Left hindlimb (tissue), 1 donor: ENCODE measurements around the gene PPP2R5C.
"Not testable (repeated sequence)": the region's sequence is repeated elsewhere in the genome, so short reads cannot be mapped to it uniquely, and the experiment has no call there.

Source experiments
- DNase-seq: peaks from one replicate; pipeline ENCODE4 v3.0.0-alpha.2; 2018

The PPP2R5C gene

DNA sequence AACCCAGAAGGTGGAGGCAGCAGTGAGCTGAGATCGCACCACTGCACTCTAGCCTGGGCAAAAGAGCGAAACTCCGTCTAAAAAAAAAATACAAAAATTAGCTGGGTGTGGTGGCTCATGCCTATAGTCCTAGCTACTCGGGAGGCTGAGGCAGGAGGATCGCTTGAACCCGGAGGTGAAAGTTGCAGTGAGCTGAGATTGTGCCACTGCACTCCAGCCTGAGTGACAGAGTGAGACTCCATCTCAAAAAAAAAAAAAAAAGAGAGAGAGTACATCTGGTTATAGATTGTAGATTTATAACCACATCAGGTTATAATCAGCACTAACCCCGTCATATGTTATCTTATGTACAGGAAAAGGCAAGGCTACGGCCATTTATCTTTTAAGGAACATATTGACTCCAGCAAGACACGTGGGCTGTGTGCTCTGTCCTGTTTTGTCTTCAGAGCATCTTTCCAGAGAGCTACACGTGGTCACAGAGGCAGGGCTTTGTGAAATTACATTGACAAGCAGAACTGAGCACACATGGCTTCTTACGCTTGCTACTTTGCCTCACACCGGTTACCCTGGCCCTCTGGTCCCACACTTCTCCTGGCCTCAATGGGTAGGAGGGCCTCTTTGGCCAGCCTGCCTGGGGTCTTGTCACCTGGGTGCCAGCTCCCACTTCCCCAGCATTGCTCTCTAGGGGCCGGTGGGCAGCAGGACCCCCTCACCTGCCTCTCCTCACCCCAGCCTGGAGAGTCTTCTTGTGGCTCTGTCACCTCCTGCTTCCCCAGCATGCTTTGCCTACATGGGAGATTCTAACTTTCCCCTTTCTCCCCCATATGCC, 196.1 kb downstream of the PPP2R5C start:
- no peak for DNase-seq

DNA sequence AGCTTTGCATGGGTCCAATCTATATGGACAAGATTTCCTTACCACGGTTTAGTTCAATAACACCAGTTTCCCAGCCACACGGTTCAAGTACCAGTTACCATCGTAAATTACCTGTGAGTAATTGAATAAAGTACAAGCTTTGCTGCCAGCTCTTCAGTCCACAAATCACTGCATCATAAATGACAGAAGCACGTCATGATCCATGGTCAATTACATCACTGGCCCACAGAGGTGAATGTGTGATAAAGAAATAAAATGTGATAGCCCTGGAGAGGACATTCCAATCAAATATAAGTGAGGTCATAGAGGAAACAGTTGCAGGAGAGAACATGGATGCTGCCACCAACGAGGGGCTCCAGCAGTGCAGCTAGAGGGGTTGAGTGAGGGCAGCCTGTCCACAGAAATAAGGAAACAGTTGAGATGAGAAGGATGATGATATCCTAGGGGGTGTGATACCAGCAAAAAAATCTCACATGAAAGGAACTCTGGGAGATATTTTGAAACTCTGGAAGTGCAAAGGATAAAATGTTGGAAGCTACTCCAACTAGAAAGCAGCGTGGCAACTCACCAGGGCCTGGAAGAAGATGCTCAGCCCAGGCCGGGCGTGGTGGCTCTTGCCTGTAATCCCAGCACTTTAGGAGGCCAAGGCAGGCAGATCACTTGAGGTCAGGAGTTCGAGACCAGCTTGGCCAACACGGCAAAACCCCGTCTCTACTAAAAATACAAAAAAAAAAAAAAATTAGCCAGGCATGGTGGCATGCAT, 197.1 kb downstream of the PPP2R5C start:
- no peak for DNase-seq

DNA sequence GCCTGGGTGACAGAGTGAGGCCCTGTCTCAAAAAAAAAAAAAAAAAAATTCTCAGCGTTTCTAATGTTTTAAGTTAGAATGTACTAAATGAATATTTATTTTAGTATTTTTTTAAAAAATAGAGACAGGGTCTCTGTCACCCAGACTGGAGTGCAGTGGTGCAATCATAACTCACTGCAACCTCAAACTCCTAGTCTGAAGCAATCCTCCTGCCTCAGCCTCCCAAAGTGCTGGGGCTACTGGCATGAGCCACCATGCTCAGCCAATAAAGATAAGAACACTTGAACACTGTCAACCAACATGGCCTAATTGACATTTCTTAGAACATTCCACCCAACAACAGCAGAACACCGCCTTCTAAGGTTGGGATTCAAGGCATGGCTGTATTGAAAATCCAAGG, 197.8 kb downstream of the PPP2R5C start:
- no peak for DNase-seq

DNA sequence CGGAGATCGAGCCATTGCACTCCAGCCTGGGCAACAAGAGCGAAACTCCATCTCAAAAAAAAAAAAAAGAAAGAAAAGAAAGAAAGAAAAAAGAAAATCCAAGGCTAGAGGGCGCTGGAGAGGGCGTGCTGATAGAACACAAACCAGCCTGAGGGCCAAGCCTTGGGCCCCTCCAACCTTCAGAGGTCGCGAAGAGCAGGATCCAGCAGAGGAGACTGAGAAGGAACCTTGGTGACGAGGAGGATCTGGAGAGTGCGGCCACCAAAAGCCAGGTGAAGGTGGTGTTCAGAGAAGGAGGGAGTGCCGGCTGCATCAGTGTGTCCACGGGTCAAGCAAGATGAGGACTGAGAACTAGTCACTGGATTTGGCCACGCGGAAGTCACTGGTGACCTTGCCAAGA, 198.7 kb downstream of the PPP2R5C start:
- DNase-seq, result no peak

DNA sequence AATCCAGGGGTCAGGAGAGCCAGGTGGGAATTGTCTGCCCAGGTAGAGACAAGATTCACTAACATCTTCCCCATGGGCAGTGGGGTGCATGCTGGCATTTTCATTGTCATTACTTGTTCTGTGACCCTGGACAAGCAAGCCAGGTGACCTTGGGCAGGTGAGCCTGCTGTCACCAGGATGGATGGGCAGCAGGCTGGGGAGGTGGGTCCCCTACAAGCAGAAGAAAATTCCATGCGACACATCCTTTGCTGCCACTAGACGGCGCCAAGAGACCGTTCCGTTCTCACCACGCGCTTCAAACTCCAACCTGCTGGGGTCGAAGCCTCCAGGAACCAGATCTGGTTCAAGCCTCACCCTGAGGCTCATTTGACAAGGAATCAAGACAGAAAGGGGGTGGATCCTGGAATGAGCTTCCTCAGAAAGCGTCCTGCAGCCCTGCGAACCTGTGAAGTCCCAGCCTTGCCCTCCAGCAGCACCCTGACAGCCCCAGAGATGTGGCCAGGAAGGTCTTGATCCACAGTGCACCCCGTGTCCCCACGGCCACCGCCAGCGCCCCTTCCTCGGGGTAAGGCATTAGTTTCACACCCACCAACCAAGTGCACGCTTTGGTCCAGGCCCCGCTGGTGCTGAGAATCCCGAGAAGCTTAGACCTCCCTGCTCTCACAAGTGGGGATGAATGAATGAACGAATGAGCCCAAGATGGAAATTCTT, 199.7 kb downstream of the PPP2R5C start:
- DNase-seq, result peak; percentile 68

DNA sequence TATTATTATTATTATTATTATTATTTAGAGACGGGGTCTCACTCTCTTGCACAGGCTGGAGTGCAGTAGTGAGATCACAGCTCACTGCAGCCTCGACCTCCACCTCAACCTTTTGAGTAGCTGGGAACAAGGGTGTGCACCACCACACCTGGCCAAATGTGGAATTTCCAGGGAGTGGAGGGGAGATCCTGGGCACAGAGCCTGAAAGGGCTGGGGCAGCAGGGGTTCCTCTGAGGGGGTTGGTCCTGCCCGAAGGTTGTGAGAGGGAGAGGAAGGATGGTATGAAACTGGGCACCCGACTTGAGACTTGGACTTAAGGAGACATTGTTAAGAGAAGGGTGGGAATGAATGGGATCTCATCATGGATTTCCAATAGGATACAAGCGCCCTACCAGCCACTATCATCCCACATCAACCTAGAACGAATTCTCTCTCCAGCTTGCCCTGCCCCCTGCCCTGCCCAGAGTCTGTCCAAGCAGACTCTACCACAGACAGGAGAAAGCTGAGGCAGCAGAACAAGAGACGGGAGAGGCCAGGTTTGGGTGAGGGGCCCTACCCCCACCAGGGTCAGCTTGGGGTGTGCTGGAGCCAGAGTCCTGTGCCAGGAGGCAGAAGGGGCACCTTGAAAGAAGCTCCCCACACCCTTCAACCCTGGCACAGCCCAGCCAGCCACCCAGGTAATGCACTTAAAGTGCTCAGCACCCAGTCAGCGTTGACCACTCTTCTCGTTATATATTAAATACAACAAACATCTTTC, 200.4 kb downstream of the PPP2R5C start:
- DNase-seq, result no peak

DNA sequence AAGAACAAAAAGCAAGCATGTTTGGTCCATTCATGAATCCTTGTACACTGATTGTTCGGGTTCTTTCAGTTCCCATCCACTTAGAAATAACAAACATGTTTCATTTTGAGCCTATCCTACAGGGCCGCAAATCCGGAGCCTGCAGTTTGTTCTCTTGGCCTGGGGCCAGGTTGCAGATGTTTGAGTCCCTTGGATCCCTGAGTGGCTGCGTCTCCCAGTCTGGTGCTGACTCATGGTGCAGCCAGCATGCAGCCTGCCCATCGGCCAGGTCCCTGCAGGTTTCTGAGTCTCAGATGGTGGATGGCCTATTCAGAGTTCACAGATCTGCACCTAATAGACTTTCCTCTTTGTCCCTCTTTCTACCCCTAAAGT, 201.0 kb downstream of the PPP2R5C start:
- peak; percentile 62 for DNase-seq

DNA sequence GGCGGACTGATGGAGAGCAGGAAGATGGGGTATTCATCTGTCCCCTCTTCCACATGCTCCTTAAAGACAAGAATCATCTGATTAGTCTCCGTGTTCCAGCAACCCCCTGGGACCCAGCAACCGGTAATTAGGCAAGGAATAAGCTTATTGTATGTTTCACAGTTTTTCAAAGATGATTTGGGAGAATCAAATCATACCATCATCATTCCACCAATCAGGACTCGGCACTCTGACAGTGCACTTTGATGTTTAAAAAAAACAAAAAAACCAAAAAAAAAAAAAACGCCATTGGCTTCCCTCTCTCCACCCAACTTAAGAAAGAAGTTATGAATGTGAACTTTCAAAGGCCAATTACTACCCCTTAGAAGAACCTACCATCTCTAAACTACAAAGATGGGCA, 201.5 kb downstream of the PPP2R5C start:
- no peak for DNase-seq

DNA sequence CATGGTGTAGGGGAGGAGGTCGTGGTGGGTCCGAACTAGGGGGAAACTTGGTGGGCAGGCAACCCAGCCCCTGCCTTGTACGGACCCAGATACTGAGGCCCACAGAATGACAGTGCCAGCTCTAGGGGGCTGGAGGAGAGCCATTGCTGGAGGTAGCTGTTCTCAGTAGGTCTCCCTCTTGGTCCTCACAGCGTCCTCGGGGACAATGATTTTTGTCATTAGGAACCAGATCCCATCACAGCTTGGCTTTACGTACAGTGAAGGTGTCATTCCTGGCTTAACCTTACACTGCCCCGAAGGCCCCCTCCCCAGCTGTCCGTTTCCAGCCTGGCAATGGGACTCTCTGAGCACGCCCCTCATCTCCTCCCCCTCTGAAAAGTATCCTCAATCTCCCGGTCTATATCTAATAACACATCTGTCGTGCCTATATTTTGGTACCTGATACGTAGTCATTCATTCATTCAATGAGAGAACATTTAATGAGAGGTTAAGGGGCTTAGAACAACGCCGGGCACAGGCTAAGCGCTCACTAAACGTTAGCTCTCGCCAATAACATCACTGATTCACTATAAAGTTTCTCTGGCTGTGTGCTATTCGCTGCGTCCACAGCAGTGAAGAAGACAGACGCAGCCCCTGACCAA, 202.3 kb downstream of the PPP2R5C start:
- DNase-seq, result no peak

DNA sequence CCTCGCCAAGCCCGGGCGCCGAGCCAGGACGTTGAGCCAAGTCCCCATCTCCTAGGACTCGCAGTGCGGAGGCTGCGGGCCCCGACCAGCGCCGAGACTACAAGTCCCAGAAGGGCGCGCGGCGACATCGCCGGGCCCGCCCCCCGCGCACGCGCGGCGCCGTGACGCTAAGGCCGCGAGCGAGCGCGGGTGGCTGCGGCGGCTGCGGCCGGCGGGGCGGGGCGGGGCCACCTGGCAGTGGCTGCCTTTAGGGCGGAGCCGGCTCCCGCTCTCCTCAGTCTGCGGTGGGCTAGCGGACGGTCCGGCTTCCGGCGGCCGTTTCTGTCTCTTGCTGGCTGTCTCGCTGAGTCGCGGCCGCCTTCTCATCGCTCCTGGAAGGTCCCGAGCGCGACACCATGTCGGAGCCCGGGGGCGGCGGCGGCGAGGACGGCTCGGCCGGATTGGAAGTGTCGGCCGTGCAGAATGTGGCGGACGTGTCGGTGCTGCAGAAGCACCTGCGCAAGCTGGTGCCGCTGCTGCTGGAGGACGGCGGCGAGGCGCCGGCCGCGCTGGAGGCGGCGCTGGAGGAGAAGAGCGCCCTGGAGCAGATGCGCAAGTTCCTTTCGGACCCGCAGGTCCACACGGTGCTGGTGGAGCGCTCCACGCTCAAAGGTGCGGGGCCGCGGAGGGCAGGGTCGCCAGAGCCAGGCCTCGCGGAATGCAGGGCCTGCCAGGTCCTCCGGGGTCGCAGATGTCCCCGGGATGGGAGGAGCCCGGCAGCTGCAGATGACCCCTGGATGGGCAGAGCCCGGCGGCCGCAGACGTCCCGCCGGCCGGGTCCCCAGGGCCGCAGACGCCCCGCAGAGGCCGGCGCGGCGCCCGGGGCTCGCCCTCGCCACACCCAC, 203.0 kb downstream of the PPP2R5C start, which contains the start of gene DYNC1H1:
TSS of gene DYNC1H1 (plus strand) at position 277 of the 884 bp plus-strand sequence. CDS start at position 396, 119 bp downstream.
- peak; percentile 96 for DNase-seq

DNA sequence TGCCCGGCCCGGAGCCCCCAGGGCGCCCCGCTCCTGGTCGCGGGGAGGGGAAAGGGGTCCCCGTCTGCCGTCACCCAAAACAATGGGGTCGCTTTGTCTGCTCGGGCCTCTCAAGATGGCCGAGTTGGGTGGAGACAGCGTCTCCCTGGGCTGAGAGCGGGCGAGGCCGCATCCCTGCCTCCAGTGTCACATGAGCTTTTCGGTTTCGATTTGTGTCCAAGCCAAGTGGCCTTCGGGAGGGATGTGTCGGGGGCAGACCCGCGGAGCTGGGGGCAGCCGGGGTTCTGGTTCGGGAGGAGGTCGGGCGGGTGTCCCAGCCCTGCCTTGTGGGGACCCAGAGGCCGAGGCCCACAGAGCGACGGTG, 203.7 kb downstream of the PPP2R5C start:
- DNase-seq, result peak; percentile 73

DNA sequence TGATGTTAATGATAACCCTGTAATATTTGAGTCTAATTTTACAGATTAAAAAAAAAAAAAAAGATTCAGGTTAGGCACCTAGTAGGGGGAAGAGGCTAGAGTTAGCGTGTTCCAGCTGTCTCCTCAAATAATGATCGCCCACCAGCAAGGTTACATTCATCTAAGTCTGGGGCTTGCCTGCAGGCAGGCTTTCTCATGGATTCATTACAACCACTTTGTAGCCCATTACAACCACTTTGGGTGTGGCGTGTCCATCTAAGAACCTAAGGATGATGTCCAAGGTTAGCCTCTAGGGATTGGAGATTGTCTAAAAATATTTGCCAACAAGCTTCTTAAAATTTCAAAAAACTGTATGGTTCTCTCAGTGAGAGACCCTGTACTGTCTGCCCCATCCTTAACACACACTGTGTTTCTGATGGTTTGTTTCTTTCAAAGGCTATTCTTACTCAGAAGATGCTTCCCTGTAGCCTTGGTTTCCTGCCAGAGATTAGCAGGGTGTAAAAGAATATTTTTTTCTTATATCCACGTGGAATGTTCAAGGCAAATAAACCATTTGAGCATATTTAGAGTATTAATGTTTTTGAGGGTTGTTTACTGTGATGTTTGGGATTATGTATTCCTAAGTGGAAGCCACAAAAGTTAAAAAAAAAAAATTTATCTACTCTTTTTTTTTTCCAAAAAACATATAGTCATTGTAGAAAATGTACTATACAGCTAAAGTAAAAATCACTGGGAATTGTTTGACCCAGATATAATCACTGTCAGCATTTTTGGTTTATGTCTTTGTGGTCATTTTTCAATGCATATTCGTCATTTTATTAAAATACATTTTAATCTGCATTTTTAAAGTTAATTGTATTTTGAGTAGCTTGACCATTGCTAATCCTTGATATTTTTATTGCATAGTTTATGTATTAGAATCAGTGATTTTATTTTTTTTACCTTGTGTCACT, 204.5 kb downstream of the PPP2R5C start:
- DNase-seq, result no peak

DNA sequence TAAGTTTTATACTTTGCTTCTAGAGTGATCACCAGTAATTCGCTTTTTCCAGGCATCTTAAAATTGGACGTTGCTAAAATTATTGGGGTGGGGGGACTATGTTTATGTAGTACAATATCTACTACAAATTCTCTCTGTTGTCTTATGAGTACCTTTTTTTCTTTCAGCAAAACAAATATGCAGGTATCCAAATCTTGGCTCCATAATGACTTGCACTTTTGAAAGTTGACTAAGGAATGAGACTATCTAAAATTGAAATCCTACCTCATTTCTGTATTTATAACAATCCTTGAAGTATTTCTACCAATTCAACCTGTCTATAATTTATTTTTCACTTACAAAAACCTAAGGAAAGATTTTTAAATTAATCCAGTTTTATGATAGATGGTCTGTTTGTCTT, 205.2 kb downstream of the PPP2R5C start:
- no peak for DNase-seq

DNA sequence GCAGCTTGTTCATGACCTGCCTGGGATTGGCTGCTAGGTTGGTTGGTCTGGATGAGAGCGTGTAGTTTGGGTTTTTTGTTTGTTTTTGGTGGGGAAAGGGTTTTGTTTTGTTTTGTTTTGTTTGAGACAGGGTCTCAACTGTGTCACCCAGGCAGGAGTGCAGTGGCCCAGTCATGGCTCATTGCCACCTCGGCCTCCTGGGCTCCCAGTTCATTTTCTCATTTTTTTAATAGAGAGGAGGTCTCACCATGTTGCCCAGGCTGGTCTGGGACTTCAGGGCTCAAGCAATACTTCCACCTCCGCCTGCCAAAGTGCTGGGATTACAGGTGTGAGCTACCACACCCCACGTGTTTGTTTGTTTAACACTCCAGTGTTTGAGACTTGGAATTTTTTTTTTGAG, 206.7 kb downstream of the PPP2R5C start:
- DNase-seq, result no peak

DNA sequence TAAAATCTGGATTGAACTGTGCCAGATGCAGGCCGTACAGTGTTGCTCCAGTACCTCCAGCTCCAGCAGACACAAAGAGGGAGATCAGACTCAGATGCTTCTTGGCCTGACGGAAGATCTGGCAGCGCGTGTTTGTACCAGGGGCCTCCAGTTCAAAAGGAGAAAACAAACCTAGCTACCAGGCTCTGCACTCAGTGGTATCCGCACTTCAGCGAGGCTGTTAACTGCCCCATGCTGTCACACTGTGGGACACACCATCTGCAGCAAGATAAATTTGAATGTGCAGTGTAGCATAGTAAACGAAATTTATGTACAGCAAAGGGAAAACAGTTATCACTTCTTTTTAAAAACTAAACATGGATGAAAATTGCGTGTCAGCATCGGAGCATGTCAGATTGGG, 208.0 kb downstream of the PPP2R5C start:
- DNase-seq, result no peak

DNA sequence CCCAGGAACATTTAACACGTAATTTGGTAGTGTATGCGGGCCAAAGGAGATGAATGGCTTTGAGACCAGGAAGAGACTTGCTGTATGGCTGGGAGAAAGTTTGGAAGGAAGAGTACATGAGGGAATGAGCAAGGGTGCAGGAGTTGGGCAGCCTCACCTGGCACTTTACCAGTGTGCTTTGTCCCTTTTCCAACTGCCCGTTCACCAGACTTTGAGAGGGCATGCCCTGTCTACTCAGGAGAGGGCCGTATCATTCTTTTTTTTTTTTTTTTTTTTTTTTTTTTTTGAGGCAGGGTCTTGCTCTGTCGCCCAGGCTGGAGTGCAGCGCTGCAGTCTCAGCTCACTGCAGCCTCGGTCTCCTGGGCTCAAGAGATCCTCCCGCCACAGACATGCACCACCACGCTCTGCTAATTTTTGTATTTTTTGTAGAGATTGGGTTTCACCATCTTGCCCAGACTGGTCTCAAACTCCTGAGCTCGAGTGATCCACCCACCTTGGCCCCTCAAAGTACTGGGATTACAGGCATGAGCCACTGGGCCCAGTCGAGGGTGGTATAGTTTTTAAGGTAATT, 209.4 kb downstream of the PPP2R5C start:
- no peak for DNase-seq

DNA sequence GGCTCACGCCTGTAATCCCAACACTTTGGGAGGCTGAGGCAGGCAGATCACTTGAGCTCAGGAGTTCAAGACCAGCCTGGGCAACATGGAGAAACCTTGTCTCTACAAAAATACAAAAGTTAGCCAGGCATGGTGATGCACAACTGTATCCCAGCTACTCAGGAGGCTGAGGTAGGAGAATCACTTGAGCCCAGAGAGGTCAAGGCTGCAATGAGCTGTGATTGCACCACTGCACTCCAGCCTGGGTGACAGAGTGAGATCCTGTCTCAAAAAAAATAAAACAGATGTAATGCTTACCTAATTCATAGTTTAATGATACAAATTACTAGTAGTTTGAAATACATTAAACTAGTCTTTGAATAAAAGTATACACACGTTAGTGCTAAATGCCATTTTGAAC, 209.9 kb downstream of the PPP2R5C start:
- not testable (repeated sequence) for DNase-seq

DNA sequence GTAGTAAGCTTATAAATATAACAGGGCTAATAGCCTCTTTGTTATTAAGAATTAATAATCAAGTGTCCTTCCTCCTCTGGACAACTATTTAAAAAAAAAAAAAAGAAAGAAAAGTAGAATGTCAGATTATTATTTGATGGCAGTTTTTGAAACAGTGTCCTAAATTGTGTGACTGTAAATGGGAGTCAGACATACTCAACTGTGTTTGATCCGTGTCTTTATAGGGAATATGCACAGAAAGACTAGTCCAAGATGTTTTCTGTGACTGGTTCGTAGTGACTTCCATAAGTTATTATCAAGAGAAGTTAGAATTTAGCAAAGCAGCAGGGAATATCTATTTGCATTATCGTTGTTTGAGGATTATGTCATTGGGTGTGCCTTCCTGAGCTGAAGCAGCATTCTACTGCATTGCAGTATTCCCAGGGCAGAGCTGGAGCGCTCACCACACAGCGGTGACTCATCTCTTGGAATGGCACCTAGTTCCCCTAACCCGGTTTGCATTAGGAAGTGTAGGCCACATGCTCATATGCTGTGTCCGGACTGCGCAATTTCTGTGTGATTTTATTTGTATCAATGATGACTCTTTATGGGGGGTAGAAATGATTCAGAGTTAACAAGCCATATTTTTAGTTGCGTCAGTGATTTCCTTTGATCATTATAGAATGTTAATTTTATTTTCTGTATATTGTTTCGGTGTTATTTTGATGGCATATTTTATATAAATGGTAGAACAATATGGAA, 210.8 kb downstream of the PPP2R5C start:
- DNase-seq, result peak; percentile 87

DNA sequence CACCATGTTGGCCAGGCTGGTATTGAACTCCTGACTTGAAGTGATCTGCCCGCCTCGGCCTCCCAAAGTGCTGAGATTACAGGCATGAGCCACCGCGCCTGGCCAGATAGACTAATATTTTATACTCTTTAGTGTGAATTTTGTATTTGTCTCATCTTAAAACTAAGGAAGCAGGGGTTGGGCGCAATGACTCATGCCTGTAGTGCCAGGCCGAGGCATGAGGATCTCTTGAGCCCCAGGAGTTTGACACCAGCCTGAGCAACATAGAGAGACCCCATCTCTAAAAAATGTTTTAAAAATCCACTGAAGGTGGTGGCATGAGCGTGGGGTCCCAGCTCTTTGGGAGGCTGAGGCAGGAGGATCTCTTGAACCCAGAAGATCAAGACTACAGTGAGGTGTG, 211.8 kb downstream of the PPP2R5C start:
- no peak for DNase-seq
